Suprapubic skin (tissue), 3 donors: ENCODE measurements around the gene CDK18.

Experiments
- CTCF ChIP-seq, 2 donors: fragments of 200-600 bp in 1 of 2; fragments of 450-650 bp in 1 of 2; sonication (generic) in 1 of 2; IDR thresholded peaks; one replicate each; pipeline ENCODE4 v1.5.1; 2016 to 2019; ENCODE audit warnings: antibody characterized with exemption in 2 of 2, mild to moderate bottlenecking in 1 of 2, moderate library complexity in 1 of 2
- POLR2A ChIP-seq, 2 donors: fragments of 450-650 bp; IDR thresholded peaks; one replicate each; pipeline ENCODE4 v1.6.1; 2017; ENCODE audit warnings: antibody characterized with exemption in 2 of 2, mild to moderate bottlenecking in 2 of 2, moderate library complexity in 2 of 2

- TF ChIP-seq CTCF (IDR thresholded peaks at IDR 0.05) (no peak), POLR2A (IDR thresholded peaks at IDR 0.05) (no peak)
Measured at GRCh38 chr1:205475855-205476254, 28.6 kb upstream of the CDK18 start.
